Astrocyte of the hippocampus (primary cell): ENCODE results near the gene ITGAV.

Source experiments
- DNase-seq: peaks from one replicate; pipeline ENCODE4 v3.0.0; 2011; ENCODE audit warnings: low read depth, low spot score

ITGAV gene

DNA sequence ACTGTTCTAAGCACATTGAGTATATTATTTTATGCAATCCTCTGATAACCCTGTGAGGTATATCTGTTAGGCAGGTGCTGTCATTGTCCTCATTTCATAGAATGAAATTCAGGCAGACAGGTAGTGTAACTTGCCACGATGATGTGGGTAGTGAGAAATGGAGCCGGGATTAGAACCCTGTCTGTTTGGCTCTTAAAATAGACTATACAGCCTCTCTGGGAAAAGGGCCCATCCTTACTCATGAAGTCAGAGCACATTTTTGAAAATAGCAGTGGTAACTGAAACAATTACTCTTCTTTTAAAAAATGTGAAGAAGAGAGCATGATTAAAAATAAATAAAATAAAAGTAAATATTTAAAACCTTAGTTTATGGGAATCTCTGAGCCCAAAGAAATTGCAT lies 127.0 kb downstream of the ITGAV start:
- DNase-seq = no peak

- DNase-seq = no peak
Observed at GRCh38 chr2:186717320-186718007, 127.6 kb downstream of the ITGAV start.

DNA sequence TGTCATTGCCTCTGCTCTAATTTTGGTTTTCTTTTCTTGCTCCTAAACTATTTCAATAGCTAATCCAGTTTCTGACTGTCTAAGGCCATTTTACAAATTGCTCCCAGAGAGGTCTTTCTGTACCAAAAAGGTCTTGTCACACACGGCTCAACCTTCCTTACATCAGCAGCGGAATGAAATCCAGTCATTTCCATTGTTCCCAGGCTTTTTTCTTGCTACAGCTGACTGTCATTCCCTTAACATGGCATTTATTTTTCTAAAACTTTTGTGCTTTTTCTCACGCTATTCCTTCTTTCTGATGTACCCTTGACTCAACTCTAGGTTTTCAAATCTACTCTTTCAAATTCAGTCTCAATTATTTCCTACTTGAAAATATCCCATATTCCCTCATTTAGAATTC lies 128.3 kb downstream of the ITGAV start:
- no peak for DNase-seq

DNA sequence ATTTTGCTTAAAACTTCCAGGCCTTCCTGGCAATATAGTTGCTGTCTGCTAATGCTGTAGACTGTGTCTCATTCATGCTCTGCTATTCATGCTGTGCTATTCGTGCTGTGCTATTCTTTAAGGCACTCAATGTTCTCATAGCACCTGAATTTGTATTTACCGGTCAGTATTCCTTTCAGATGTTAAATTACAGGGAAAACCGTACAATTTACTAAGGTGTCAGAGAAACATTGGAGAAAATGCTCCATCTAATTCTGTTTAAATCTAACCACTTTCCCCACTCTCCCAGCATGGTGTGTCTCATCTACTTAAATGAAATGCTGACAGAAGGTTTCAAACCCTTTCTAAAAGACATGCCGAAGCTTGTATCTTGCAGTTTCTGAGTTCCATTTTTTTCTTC lies 129.0 kb downstream of the ITGAV start:
- DNase-seq = peak; percentile 26

- no peak for DNase-seq
Observed at GRCh38 chr2:186721956-186722355, 132.1 kb downstream of the ITGAV start.

GRCh38 chr2:186724736-186725135 lies 134.9 kb downstream of the ITGAV start:
- DNase-seq = no peak

GRCh38 chr2:186725783-186726182 lies 135.9 kb downstream of the ITGAV start:
- DNase-seq = no peak

GRCh38 chr2:186726938-186727337 lies 137.1 kb downstream of the ITGAV start:
- DNase-seq = peak; percentile 50

DNA sequence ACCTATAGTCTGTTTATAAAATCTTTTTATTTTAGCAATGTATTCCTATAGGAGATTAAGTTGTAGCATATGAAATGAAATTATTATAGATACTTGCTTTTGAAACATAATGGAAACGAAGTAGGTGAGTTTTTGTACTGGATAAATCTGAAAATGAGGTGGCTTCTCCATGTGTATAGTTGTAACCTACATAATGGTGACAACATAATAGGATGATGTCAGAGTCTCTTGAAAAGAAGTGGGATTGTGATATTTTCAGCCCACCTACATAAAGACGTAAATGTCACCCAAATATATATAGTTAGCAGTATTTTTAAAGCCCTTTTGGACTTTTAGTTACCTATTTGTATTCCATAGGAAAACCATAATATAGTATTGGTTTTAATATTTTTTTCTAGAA lies 138.8 kb downstream of the ITGAV start:
- DNase-seq = no peak
